ENCODE data around the gene TMEM114. TPM values are rescaled to one million over a fixed set of nuclear protein-coding genes. Genes with fewer than 3 reads are reported as not detected.

The TMEM114 gene
- total RNA-seq = not detected

GRCh38 chr16:8589900-8590688 is at the start of gene TMEM114:
TMEM114 (minus strand) TSS chr16:8590511; CDS start chr16:8589838, 673 bp downstream.
- peaks cover 12% of the 10 kb centered on the region for H3K27me3 ChIP-seq
- H3K27ac ChIP-seq = no peak within 1 kb of the TSS
- no peaks in the 10 kb centered on the region for H3K36me3 ChIP-seq
- H3K4me1 ChIP-seq = peaks cover 0 to 7% of the 10 kb centered on the region in 2 donors
- TF ChIP-seq POLR2A (IDR thresholded peaks at IDR 0.05) (no peak), CTCF (IDR thresholded peaks at IDR 0.05) (no peak)
- H3K9me3 ChIP-seq = no peaks in the 10 kb centered on the region
- WGBS, 2 donors = 3 to 5% methylated on average over 33 to 40 of the region's 41 CpGs
- no peak within 1 kb of the TSS for H3K4me3 ChIP-seq (replicated peaks in 1 of 3)
- intact Hi-C loops (cut with DNase I) = no loop called here
- no peak for DNase-seq

- Histone ChIP-seq H3K36me3 (peaks cover 73 to 77% of the 10 kb centered on the region in 2 donors), H3K9me3 (no peaks in the 10 kb centered on the region), H3K27ac (no peak overlapping the region), H3K4me1 (no peaks in the 10 kb centered on the region), H3K27me3 (no peaks in the 10 kb centered on the region), H3K4me3 (replicated peaks in 1 of 3) (no peak overlapping the region)
- intact Hi-C loops (cut with DNase I) = loop anchor here (10.0 kb wide), 1 partner anchor 65 kb away; no protein-coding TSS in a partner anchor
- no peak for DNase-seq
- TF ChIP-seq POLR2A (IDR thresholded peaks at IDR 0.05) (no peak), CTCF (IDR thresholded peaks at IDR 0.05) (no peak)
- WGBS, 2 donors = 93 to 94% methylated on average over 11 of the region's 13 CpGs
Observed at GRCh38 chr16:8639694-8640093, 49.4 kb upstream of the TMEM114 start.

- intact Hi-C loops (cut with DNase I) = no loop called here
- TF ChIP-seq CTCF (IDR thresholded peaks at IDR 0.05) (no peak), POLR2A (IDR thresholded peaks at IDR 0.05) (no peak)
Observed at GRCh38 chr16:8634991-8635736, 44.9 kb upstream of the TMEM114 start.

GRCh38 chr16:8632675-8633182 is 42.4 kb upstream of the TMEM114 start:
- intact Hi-C loops (cut with DNase I) = no loop called here
- Histone ChIP-seq H3K4me1 (no peaks in the 10 kb centered on the region), H3K4me3 (replicated peaks in 1 of 3) (no peak overlapping the region), H3K27me3 (no peaks in the 10 kb centered on the region), H3K9me3 (no peaks in the 10 kb centered on the region), H3K27ac (no peak overlapping the region), H3K36me3 (peaks cover 46 to 74% of the 10 kb centered on the region in 2 donors)
- TF ChIP-seq CTCF (IDR thresholded peaks at IDR 0.05) (no peak), POLR2A (IDR thresholded peaks at IDR 0.05) (no peak)
- no peak for DNase-seq
- 81 to 89% methylated on average over 5 of the region's 5 CpGs for WGBS, 2 donors

More at GRCh38 chr16:8634991-8635736, 44.9 kb upstream of the TMEM114 start:
- DNase-seq = no peak
- Histone ChIP-seq H3K27ac (no peak overlapping the region), H3K36me3 (peaks cover 40 to 67% of the 10 kb centered on the region in 2 donors), H3K4me3 (replicated peaks in 1 of 3) (no peak overlapping the region), H3K27me3 (no peaks in the 10 kb centered on the region), H3K4me1 (no peaks in the 10 kb centered on the region), H3K9me3 (no peaks in the 10 kb centered on the region)
- WGBS, 2 donors = 84 to 86% methylated on average over 9 to 17 of the region's 18 CpGs

All from thyroid gland (tissue), 4 donors.